HG03196 (cell line): Measurements from ENCODE around the gene TECRL.

Source experiments
- ATAC-seq: cut with Tn5 transposase; IDR thresholded peaks from one replicate; pipeline ENCODE4 v1.9.1; 2021; ENCODE audit not compliant: unreplicated experiment

Gene TECRL

GRCh38 chr4:64330143-64330542 lies 79.1 kb downstream of the TECRL start:
- no peak for ATAC-seq

- no peak for ATAC-seq
These were observed 82.0 kb downstream of the TECRL start for GRCh38 chr4:64327237-64327636.

GRCh38 chr4:64326507-64326906 lies 82.7 kb downstream of the TECRL start:
- no peak for ATAC-seq

GRCh38 chr4:64306255-64306565 lies 103.0 kb downstream of the TECRL start:
- ATAC-seq, result no peak

- no peak for ATAC-seq
These were observed 103.5 kb downstream of the TECRL start for GRCh38 chr4:64305565-64306254.

- ATAC-seq, result no peak
These were observed 136.8 kb downstream of the TECRL start for GRCh38 chr4:64272432-64272831.

GRCh38 chr4:64271601-64272081 lies 137.6 kb downstream of the TECRL start:
- ATAC-seq, result no peak

GRCh38 chr4:64266669-64267068 lies 142.6 kb downstream of the TECRL start:
- no peak for ATAC-seq

- ATAC-seq, result no peak
These were observed 143.0 kb downstream of the TECRL start for GRCh38 chr4:64266263-64266662.

- no peak for ATAC-seq
These were observed 157.5 kb downstream of the TECRL start for GRCh38 chr4:64251781-64252180.

- no peak for ATAC-seq
These were observed 158.8 kb downstream of the TECRL start for GRCh38 chr4:64250488-64250887.

- no peak for ATAC-seq
These were observed 159.2 kb downstream of the TECRL start for GRCh38 chr4:64250061-64250460.

- ATAC-seq, result no peak
These were observed 161.1 kb downstream of the TECRL start for GRCh38 chr4:64248186-64248585.

- ATAC-seq, result no peak
These were observed 178.4 kb downstream of the TECRL start for GRCh38 chr4:64230709-64231310.
